SU-DHL-6 (cell line): Measurements from ENCODE around the gene RBCK1.

Experiments
- H2AFZ ChIP-seq: fragments of 200-600 bp; sonication (generic); 2 replicates; pipeline ENCODE4 v1.6.1; 2014; ENCODE audit warnings: low read depth, mild to moderate bottlenecking, moderate library complexity, mixed read lengths, antibody characterized with exemption, low read length; ENCODE audit not compliant: severe bottlenecking
- H3F3A ChIP-seq: fragments of 200-600 bp; shearing (Covaris generic); 2 replicates; pipeline ENCODE4 v1.6.0; 2016; ENCODE audit warnings: antibody characterized with exemption, mild to moderate bottlenecking; ENCODE audit not compliant: insufficient read depth
- H3K27ac ChIP-seq: fragments of 200-600 bp; sonication (generic); 2 replicates; pipeline ENCODE4 v1.5.1; 2016; ENCODE audit warnings: low read depth, mild to moderate bottlenecking, low read length, moderate library complexity, mixed read lengths
- H3K27me3 ChIP-seq: fragments of 200-600 bp; sonication (generic), shearing (Covaris generic); 2 replicates; pipeline ENCODE4 v1.6.0; 2014; ENCODE audit warnings: mild to moderate bottlenecking, low read length
- H3K36me3 ChIP-seq: fragments of 200-600 bp; sonication (generic); 2 replicates; pipeline ENCODE4 v1.6.1; 2014; ENCODE audit warnings: mild to moderate bottlenecking, low read length, mixed read lengths
- H3K4me2 ChIP-seq: fragments of 300-600, 200-600 bp; shearing (Covaris generic), sonication (generic); 2 replicates; pipeline ENCODE4 v1.6.0; 2014; ENCODE audit warnings: low read length, low read depth, mild to moderate bottlenecking; ENCODE audit not compliant: poor library complexity, severe bottlenecking
- H3K4me3 ChIP-seq: fragments of 200-600 bp; sonication (generic); 2 replicates; pipeline ENCODE4 v1.5.1; 2014; ENCODE audit warnings: antibody characterized with exemption, low read length, mild to moderate bottlenecking, mixed read lengths; ENCODE audit not compliant: insufficient read depth, poor library complexity, severe bottlenecking
- H3K79me2 ChIP-seq: fragments of 200-600 bp; sonication (generic); 2 replicates; pipeline ENCODE4 v1.6.1; 2014; ENCODE audit warnings: mild to moderate bottlenecking, low read length, moderate library complexity; ENCODE audit not compliant: insufficient read depth
- H3K9ac ChIP-seq: fragments of 200-600 bp; sonication (generic); 2 replicates; pipeline ENCODE4 v1.7.0; 2014; ENCODE audit warnings: mild to moderate bottlenecking, low read length
- H3K9me2 ChIP-seq: fragments of 200-600 bp; sonication (generic); replicated peaks from 2 replicates; pipeline ENCODE4 v1.6.1; 2014; ENCODE audit warnings: low read length; ENCODE audit not compliant: insufficient read depth
- H3K9me3 ChIP-seq: fragments of 200-600 bp; sonication (generic); 2 replicates; pipeline ENCODE4 v1.6.1; 2014; ENCODE audit warnings: low read length, mixed read lengths; ENCODE audit not compliant: insufficient read depth
- H4K20me1 ChIP-seq: fragments of 200-600 bp; sonication (generic); 2 replicates; pipeline ENCODE4 v1.6.1; 2014; ENCODE audit warnings: low read depth, mild to moderate bottlenecking, antibody characterized with exemption, low read length, moderate library complexity, mixed read lengths
- EZH2phosphoT487 ChIP-seq: fragments of 200-600 bp; sonication (generic), shearing (Covaris generic); conservative IDR thresholded peaks from 2 replicates; pipeline ENCODE4 v1.6.1; 2018; ENCODE audit warnings: mild to moderate bottlenecking, antibody characterized with exemption, low read length, moderate library complexity, mixed read lengths
- TF ChIP-seq, protein P1 (sequence below): fragments of 200-600 bp; sonication (generic); IDR thresholded peaks from one replicate; pipeline ENCODE4 v1.5.1; 2017; ENCODE audit warnings: antibody characterized with exemption, mild to moderate bottlenecking, low read length, moderate library complexity; ENCODE audit not compliant: insufficient read depth, poor library complexity, severe bottlenecking

Gene RBCK1

DNA sequence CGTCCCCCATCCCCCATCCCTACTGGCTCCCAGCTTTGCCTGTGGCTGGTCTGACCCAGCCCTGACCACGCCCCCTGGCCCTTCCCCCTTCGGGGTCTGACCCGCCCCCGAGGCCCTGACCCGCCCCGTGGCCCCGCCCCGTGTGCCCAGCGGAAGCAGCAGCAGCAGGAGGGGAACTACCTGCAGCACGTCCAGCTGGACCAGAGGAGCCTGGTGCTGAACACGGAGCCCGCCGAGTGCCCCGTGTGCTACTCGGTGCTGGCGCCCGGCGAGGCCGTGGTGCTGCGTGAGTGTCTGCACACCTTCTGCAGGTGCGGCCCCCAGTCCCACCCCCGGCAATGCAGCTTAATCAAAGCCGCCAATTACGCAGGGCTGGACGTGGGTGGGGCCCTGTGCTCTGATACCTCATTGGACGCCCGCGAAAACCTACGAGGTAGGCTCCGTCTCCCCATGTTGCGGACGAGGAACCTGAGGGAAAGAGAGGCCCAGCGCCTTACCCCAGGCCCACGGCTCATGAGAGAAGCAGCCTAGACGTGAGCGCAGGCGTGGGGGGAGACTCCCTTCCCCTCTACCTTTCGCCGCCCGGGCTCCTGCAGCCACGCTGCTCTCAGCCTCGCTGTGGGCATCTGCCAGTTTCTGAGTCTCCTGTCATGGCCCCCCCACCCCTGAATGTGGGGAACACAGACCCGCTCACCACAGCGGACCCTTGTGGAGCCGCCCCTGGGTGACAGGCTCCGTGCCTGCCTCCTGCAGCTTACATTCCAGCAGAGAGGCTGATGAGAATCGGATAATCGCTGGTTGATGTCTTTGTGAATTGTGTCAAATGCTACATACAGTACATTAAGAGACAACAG is 12.8 kb downstream of the RBCK1 start:
- no peak overlapping the region for H3K9ac ChIP-seq
- no peak overlapping the region for H3K27ac ChIP-seq
- H3K79me2 ChIP-seq = no peaks in the 10 kb centered on the region
- H3K4me2 ChIP-seq = no peak overlapping the region
- H3K9me3 ChIP-seq = no peaks in the 10 kb centered on the region
- no peaks in the 10 kb centered on the region for H3K36me3 ChIP-seq
- no peak for TF ChIP-seq EZH2phosphoT487
- TF ChIP-seq, protein P1, sequence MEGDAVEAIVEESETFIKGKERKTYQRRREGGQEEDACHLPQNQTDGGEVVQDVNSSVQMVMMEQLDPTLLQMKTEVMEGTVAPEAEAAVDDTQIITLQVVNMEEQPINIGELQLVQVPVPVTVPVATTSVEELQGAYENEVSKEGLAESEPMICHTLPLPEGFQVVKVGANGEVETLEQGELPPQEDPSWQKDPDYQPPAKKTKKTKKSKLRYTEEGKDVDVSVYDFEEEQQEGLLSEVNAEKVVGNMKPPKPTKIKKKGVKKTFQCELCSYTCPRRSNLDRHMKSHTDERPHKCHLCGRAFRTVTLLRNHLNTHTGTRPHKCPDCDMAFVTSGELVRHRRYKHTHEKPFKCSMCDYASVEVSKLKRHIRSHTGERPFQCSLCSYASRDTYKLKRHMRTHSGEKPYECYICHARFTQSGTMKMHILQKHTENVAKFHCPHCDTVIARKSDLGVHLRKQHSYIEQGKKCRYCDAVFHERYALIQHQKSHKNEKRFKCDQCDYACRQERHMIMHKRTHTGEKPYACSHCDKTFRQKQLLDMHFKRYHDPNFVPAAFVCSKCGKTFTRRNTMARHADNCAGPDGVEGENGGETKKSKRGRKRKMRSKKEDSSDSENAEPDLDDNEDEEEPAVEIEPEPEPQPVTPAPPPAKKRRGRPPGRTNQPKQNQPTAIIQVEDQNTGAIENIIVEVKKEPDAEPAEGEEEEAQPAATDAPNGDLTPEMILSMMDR = no peak
- H4K20me1 ChIP-seq = no peaks in the 10 kb centered on the region
- no peak overlapping the region for H3K4me3 ChIP-seq
- H3K9me2 ChIP-seq = no peaks in the 10 kb centered on the region
- no peak overlapping the region for H2AFZ ChIP-seq
- H3K27me3 ChIP-seq = no peaks in the 10 kb centered on the region
- peaks cover 4% of the 10 kb centered on the region; the same call in 1 of the 2 replicates for H3F3A ChIP-seq

DNA sequence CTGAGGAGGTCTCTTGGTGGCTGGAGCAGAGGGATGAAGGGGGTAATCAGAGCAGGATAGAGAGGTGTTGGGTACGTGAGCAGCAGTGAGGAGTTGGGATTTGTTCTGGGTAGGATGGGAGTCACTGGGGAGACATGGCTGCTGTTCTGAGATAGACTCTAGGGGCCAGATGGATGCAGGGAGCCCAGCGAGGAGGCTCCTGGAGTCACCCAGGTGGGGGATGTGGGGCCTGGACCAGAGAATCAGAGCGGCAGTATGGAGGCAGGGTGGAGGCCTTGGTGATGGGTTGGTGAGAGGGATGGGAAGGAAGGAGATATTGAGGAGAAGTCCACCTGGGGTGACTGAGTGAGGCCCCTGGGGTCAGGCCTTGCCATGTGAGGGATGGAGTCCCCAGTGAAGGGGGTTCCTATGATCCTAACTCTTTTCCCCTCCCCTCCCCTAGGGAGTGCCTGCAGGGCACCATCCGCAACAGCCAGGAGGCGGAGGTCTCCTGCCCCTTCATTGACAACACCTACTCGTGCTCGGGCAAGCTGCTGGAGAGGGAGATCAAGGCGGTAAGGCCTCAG is 13.7 kb downstream of the RBCK1 start:
- H3F3A ChIP-seq = peaks cover 7% of the 10 kb centered on the region; the same call in 1 of the 2 replicates
- H3K79me2 ChIP-seq = no peaks in the 10 kb centered on the region
- no peak overlapping the region for H2AFZ ChIP-seq
- TF ChIP-seq, protein P1 = no peak
- TF ChIP-seq EZH2phosphoT487 = no peak
- H3K27ac ChIP-seq = no peak overlapping the region
- no peaks in the 10 kb centered on the region for H3K36me3 ChIP-seq
- no peak overlapping the region for H3K4me3 ChIP-seq
- H3K9ac ChIP-seq = no peak overlapping the region
- no peaks in the 10 kb centered on the region for H3K9me3 ChIP-seq
- H3K4me2 ChIP-seq = no peak overlapping the region
- no peaks in the 10 kb centered on the region for H3K27me3 ChIP-seq
- H3K9me2 ChIP-seq = no peaks in the 10 kb centered on the region
- H4K20me1 ChIP-seq = no peaks in the 10 kb centered on the region

DNA sequence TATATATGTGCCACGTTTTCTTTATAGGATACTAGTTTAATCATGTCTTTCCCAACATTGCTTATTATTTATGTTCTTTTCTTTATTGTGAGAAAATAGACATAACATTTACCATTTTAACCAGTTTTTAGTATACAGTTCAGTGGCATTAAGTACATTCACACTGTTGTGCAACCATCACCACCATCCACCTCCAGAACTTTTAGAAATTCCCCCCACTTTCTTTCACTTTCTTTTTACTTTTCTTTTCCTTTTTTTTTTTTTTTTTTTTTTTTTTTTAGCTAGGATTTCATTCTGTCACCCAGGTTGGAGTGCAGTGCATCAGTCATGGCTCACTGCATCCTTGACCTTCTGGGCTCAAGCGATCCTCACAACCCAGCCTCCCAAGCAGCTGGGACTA is 18.5 kb downstream of the RBCK1 start:
- TF ChIP-seq EZH2phosphoT487 = no peak
- TF ChIP-seq, protein P1 = no peak
- Histone ChIP-seq H3K79me2 (no peaks in the 10 kb centered on the region), H3K36me3 (no peaks in the 10 kb centered on the region)

More for the DNA sequence above, 18.5 kb downstream of the RBCK1 start:
- no peaks in the 10 kb centered on the region for H3K9me2 ChIP-seq
- no peaks in the 10 kb centered on the region for H4K20me1 ChIP-seq
- no peak overlapping the region for H3K4me2 ChIP-seq
- H3K9me3 ChIP-seq = no peaks in the 10 kb centered on the region
- H3K27me3 ChIP-seq = no peaks in the 10 kb centered on the region
- peaks cover 7% of the 10 kb centered on the region; the same call in 1 of the 2 replicates for H3F3A ChIP-seq
- H3K9ac ChIP-seq = no peak overlapping the region
- H3K27ac ChIP-seq = no peak overlapping the region
- no peak overlapping the region for H3K4me3 ChIP-seq
- no peak overlapping the region for H2AFZ ChIP-seq
